DND-41 (cell line): ENCODE measurements around the gene PCNX2.

Experiments used
- EZH2 ChIP-seq: IDR thresholded peaks from 3 replicates; pipeline ENCODE4 v1.6.1; 2012; ENCODE audit warnings: borderline replicate concordance, low read depth, mild to moderate bottlenecking, moderate library complexity, low read length, inconsistent platforms; ENCODE audit not compliant: severe bottlenecking
- TF ChIP-seq, protein P1 (sequence below): IDR thresholded peaks from 2 replicates; pipeline ENCODE4 v1.5.1; 2012; ENCODE audit warnings: borderline replicate concordance, low read length, moderate library complexity, mild to moderate bottlenecking; ENCODE audit not compliant: poor library complexity, severe bottlenecking; ENCODE audit errors: extremely low read depth

DNA sequence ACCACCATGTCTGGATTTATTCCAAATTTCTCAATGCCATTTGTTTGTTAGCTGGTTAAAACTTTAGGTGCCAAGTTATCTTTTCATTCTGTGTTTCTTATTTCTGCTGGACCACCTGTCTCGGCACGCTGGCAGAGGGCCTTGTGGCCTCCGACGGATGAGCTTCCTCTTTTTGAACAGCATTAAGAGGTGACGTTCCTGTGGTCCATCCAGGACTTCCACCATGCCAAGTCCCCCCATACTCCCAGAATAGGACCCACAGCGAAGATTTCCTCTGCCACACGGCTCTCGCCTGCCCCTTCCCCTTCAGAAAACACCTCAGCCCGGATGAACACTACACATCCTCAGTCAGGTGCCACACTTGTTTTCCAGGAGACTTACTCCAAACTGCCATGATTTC lies 271.3 kb downstream of the PCNX2 start:
- TF ChIP-seq, protein P1, sequence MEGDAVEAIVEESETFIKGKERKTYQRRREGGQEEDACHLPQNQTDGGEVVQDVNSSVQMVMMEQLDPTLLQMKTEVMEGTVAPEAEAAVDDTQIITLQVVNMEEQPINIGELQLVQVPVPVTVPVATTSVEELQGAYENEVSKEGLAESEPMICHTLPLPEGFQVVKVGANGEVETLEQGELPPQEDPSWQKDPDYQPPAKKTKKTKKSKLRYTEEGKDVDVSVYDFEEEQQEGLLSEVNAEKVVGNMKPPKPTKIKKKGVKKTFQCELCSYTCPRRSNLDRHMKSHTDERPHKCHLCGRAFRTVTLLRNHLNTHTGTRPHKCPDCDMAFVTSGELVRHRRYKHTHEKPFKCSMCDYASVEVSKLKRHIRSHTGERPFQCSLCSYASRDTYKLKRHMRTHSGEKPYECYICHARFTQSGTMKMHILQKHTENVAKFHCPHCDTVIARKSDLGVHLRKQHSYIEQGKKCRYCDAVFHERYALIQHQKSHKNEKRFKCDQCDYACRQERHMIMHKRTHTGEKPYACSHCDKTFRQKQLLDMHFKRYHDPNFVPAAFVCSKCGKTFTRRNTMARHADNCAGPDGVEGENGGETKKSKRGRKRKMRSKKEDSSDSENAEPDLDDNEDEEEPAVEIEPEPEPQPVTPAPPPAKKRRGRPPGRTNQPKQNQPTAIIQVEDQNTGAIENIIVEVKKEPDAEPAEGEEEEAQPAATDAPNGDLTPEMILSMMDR, result no peak
- TF ChIP-seq EZH2, result no peak
